ENCODE measurements around the gene OR8B4. TPM values are rescaled to one million over a fixed set of nuclear protein-coding genes. Genes with fewer than 3 reads are reported as not detected.
"Not testable (repeated sequence)": the region's sequence is repeated elsewhere in the genome, so short reads cannot be mapped to it uniquely, and the experiment has no call there.

The OR8B4 gene
- total and polyA plus RNA-seq, 2 experiments from 2014 or later = not detected

GRCh38 chr11:124394408-124394807 is 30.3 kb downstream of the OR8B4 start:
- no peak for TF ChIP-seq CTCF (IDR thresholded peaks at IDR 0.05; ENCODE audit: low read depth, low read length)
- no peaks in the 10 kb centered on the region for H3K27me3 ChIP-seq
- no peaks in the 10 kb centered on the region for H3K36me3 ChIP-seq
- DNase-seq (ENCODE audit: low read depth in 1 of 2, low spot score in 1 of 2) = peak in 1 of 2 donors; percentile 13
- H3K4me3 ChIP-seq = no peak overlapping the region
- no peaks in the 10 kb centered on the region for H3K4me1 ChIP-seq (ENCODE audit: low read depth)
- no peaks in the 10 kb centered on the region for H3K9me3 ChIP-seq (ENCODE audit: low read depth)
- no peak overlapping the region for H3K27ac ChIP-seq

GRCh38 chr11:124384399-124384798 is 40.3 kb downstream of the OR8B4 start, which contains the start of gene OR8B2:
TSS of gene OR8B2 (minus strand) at chr11:124384499. CDS start at chr11:124383343, 1,156 bp downstream.
- Histone ChIP-seq H3K4me1 (ENCODE audit: low read depth) (no peaks in the 10 kb centered on the region), H3K4me3 (no peak within 1 kb of the TSS)

GRCh38 chr11:124382857-124383256 is 41.8 kb downstream of the OR8B4 start:
- H3K9me3 ChIP-seq (ENCODE audit: low read depth); DNase-seq (ENCODE audit: low read depth in 1 of 2, low spot score in 1 of 2); H3K4me3 ChIP-seq; H3K27me3 ChIP-seq; H3K27ac ChIP-seq; H3K4me1 ChIP-seq (ENCODE audit: low read depth); H3K36me3 ChIP-seq: not testable (repeated sequence)

More at GRCh38 chr11:124384399-124384798, 40.3 kb downstream of the OR8B4 start, which contains the start of gene OR8B2:
- no peak for TF ChIP-seq CTCF (IDR thresholded peaks at IDR 0.05; ENCODE audit: low read depth, low read length)
- no peaks in the 10 kb centered on the region for H3K27me3 ChIP-seq
- DNase-seq (ENCODE audit: low read depth in 1 of 2, low spot score in 1 of 2) = no peak
- no peaks in the 10 kb centered on the region for H3K9me3 ChIP-seq (ENCODE audit: low read depth)
- H3K36me3 ChIP-seq = no peaks in the 10 kb centered on the region
- no peak within 1 kb of the TSS for H3K27ac ChIP-seq

- Histone ChIP-seq H3K9me3 (ENCODE audit: low read depth) (no peaks in the 10 kb centered on the region), H3K27ac (no peak overlapping the region), H3K36me3 (no peaks in the 10 kb centered on the region), H3K4me3 (no peak overlapping the region), H3K4me1 (ENCODE audit: low read depth) (no peaks in the 10 kb centered on the region), H3K27me3 (no peaks in the 10 kb centered on the region)
- DNase-seq (ENCODE audit: low read depth in 1 of 2, low spot score in 1 of 2) = no peak
- TF ChIP-seq CTCF (IDR thresholded peaks at IDR 0.05; ENCODE audit: low read depth, low read length) = no peak
Observed at GRCh38 chr11:124380585-124380984, 44.1 kb downstream of the OR8B4 start.

GRCh38 chr11:124376280-124376679 is 48.4 kb downstream of the OR8B4 start:
- no peaks in the 10 kb centered on the region for H3K4me1 ChIP-seq (ENCODE audit: low read depth)
- no peak for DNase-seq (ENCODE audit: low read depth in 1 of 2, low spot score in 1 of 2)
- no peaks in the 10 kb centered on the region for H3K9me3 ChIP-seq (ENCODE audit: low read depth)
- H3K4me3 ChIP-seq = no peak overlapping the region
- no peaks in the 10 kb centered on the region for H3K27me3 ChIP-seq
- H3K36me3 ChIP-seq = no peaks in the 10 kb centered on the region
- no peak for TF ChIP-seq CTCF (IDR thresholded peaks at IDR 0.05; ENCODE audit: low read depth, low read length)
- no peak overlapping the region for H3K27ac ChIP-seq

Other genes with a start within 250 kb of the OR8B4 start
- gene OR10D3, start 241.5 kb downstream of the OR8B4 start, total RNA-seq = not detected in 2 replicates
- not detected in 2 replicates for gene OR10D3, start 241.5 kb downstream of the OR8B4 start, polyA plus RNA-seq
- not detected in 2 replicates for gene OR8G1, start 183.8 kb downstream of the OR8B4 start, total RNA-seq
- gene OR8G1, start 183.8 kb downstream of the OR8B4 start, polyA plus RNA-seq = not detected in 2 replicates
- gene OR8G5, start 168.5 kb downstream of the OR8B4 start, total RNA-seq = not detected in 2 replicates
- not detected in 2 replicates for gene OR8G5, start 168.5 kb downstream of the OR8B4 start, polyA plus RNA-seq
- not detected in 2 replicates for gene OR8D1, start 110.9 kb downstream of the OR8B4 start, total RNA-seq
- gene OR8D1, start 110.9 kb downstream of the OR8B4 start, polyA plus RNA-seq = not detected in 2 replicates
- gene OR8D2, start 104.7 kb downstream of the OR8B4 start, total RNA-seq = not detected in 2 replicates
- gene OR8D2, start 104.7 kb downstream of the OR8B4 start, polyA plus RNA-seq = not detected in 2 replicates
- gene OR8B2, start 40.4 kb downstream of the OR8B4 start, total RNA-seq = not detected in 2 replicates
- not detected in 2 replicates for gene OR8B2, start 40.4 kb downstream of the OR8B4 start, polyA plus RNA-seq
- not detected in 2 replicates for gene OR8B3, start 25.8 kb downstream of the OR8B4 start, total RNA-seq
- not detected in 2 replicates for gene OR8B3, start 25.8 kb downstream of the OR8B4 start, polyA plus RNA-seq
- gene OR8B8, start 20.8 kb upstream of the OR8B4 start, total RNA-seq = not detected in 2 replicates
- gene OR8B8, start 20.8 kb upstream of the OR8B4 start, polyA plus RNA-seq = not detected in 2 replicates
- gene OR8B12, start 118.8 kb upstream of the OR8B4 start, total RNA-seq = not detected in 2 replicates
- not detected in 2 replicates for gene OR8B12, start 118.8 kb upstream of the OR8B4 start, polyA plus RNA-seq
- gene OR8A1, start 145.1 kb upstream of the OR8B4 start, total RNA-seq = not detected in 2 replicates
- gene OR8A1, start 145.1 kb upstream of the OR8B4 start, polyA plus RNA-seq = not detected in 2 replicates
- not detected in 2 replicates for gene PANX3, start 186.6 kb upstream of the OR8B4 start, total RNA-seq
- not detected in 2 replicates for gene PANX3, start 186.6 kb upstream of the OR8B4 start, polyA plus RNA-seq
- gene TBRG1, start 198.0 kb upstream of the OR8B4 start, total RNA-seq = 16.9 and 31.5 TPM in 2 replicates
- gene TBRG1, start 198.0 kb upstream of the OR8B4 start, polyA plus RNA-seq = 22.9 and 29.1 TPM in 2 replicates
- 7.9 and 8.3 TPM in 2 replicates for gene SIAE, start 248.9 kb upstream of the OR8B4 start, total RNA-seq
- gene SIAE, start 248.9 kb upstream of the OR8B4 start, polyA plus RNA-seq = 5.7 and 13.2 TPM in 2 replicates
- gene SPA17, start 249.0 kb upstream of the OR8B4 start, total RNA-seq = 5.3 and 9.3 TPM in 2 replicates
- gene SPA17, start 249.0 kb upstream of the OR8B4 start, polyA plus RNA-seq = 13.2 and 14.3 TPM in 2 replicates

Data from cardiac muscle cell (in vitro differentiated cells and primary cell).